ENCODE results near the gene ARL8A. TPM values are rescaled to one million over a fixed set of nuclear protein-coding genes. Genes with fewer than 3 reads are reported as not detected.

Gene ARL8A
- total and polyA plus RNA-seq, 2 donors (not counting 1 experiment from before 2014, with no cell fraction given), result 67.6 to 70.7 TPM

DNA sequence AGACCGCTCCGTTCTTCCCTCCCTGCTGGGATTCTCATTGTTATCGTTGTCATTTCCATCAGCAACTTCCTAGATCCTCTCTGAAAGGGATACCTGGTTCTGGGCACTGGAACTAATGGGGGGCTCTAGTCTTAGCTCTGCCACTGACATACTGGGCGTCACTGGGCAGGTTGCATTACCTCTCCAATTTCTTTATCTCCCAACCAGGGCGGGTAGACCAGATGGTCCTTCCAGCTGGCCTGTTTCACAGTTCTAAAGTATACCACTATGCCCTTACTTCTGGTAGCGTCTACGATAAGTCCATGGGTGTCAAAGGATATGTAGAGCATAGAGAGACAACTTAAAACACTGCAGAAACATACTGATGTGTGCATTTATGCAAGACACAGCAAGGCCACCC, 20.4 kb downstream of the ARL8A start:
- no peak overlapping the region for H3K4me2 ChIP-seq (replicated peaks; ENCODE audit: low read depth, low read length, poor library complexity, severe bottlenecking)
- Mint-ChIP-seq H3K4me1 (no peaks in the 10 kb centered on the region), H3K27me3 (peaks cover 22% of the 10 kb centered on the region), H3K9me3 (ENCODE audit: insufficient read depth) (no peaks in the 10 kb centered on the region), H3K4me3 (no peak overlapping the region), H3K27ac (no peak overlapping the region)
- ATAC-seq (ENCODE audit: low read depth), result no peak
- no peak overlapping the region for H3K4me3 ChIP-seq (ENCODE audit: control extremely low read depth in 1 of 5, extremely low read depth in 1 of 5, insufficient read depth in 1 of 5, low read depth in 2 of 5, low read length in 4 of 5)
- no peak for DNase-seq
- intact Hi-C loops (cut with micrococcal nuclease), result no loop called here
- H3K36me3 ChIP-seq (replicated peaks in 1 of 2; ENCODE audit: control extremely low read depth in 1 of 2, control insufficient read depth in 1 of 2, extremely low read depth in 1 of 2, insufficient read depth in 2 of 2, low read length in 1 of 2), result no peaks in the 10 kb centered on the region
- H3K27me3 ChIP-seq (replicated peaks in 1 of 4; ENCODE audit: control extremely low read depth in 1 of 4, control insufficient read depth in 3 of 4, insufficient read depth in 4 of 4, low read length in 3 of 4), result peaks cover 0 to 5% (median 0%) of the 10 kb centered on the region in 4 experiments
- H3K4me1 ChIP-seq (ENCODE audit: control insufficient read depth in 2 of 2, insufficient read depth in 2 of 2, low read length in 2 of 2), result no peaks in the 10 kb centered on the region
- H2AFZ ChIP-seq (ENCODE audit: insufficient read depth, low read depth, low read length, poor library complexity, severe bottlenecking), result no peak overlapping the region
- H4K20me1 ChIP-seq (ENCODE audit: control insufficient read depth, insufficient read depth, low read length, poor library complexity, severe bottlenecking), result no peaks in the 10 kb centered on the region
- no peaks in the 10 kb centered on the region for H3K9me3 ChIP-seq (ENCODE audit: control extremely low read depth in 1 of 3, control insufficient read depth in 2 of 3, insufficient read depth in 1 of 3, low read length in 2 of 3)
- TF ChIP-seq, protein P1, sequence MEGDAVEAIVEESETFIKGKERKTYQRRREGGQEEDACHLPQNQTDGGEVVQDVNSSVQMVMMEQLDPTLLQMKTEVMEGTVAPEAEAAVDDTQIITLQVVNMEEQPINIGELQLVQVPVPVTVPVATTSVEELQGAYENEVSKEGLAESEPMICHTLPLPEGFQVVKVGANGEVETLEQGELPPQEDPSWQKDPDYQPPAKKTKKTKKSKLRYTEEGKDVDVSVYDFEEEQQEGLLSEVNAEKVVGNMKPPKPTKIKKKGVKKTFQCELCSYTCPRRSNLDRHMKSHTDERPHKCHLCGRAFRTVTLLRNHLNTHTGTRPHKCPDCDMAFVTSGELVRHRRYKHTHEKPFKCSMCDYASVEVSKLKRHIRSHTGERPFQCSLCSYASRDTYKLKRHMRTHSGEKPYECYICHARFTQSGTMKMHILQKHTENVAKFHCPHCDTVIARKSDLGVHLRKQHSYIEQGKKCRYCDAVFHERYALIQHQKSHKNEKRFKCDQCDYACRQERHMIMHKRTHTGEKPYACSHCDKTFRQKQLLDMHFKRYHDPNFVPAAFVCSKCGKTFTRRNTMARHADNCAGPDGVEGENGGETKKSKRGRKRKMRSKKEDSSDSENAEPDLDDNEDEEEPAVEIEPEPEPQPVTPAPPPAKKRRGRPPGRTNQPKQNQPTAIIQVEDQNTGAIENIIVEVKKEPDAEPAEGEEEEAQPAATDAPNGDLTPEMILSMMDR (IDR thresholded peaks at IDR 0.05), result no peak
- TF ChIP-seq EZH2 (IDR thresholded peaks at IDR 0.05; ENCODE audit: borderline replicate concordance, insufficient read depth, low read depth, low read length, poor library complexity, severe bottlenecking), result no peak
- ChIA-PET POLR2A (no interaction called here), CTCF (no interaction called here)
- no peak overlapping the region for H3K9ac ChIP-seq (ENCODE audit: low read length)
- no peak overlapping the region for H3K27ac ChIP-seq (ENCODE audit: low read length in 2 of 2)
- H3K79me2 ChIP-seq (ENCODE audit: control insufficient read depth, insufficient read depth, low read length), result no peaks in the 10 kb centered on the region
- 95% methylated on average over 4 of the region's 7 CpGs for WGBS (ENCODE audit: insufficient coverage)

DNA sequence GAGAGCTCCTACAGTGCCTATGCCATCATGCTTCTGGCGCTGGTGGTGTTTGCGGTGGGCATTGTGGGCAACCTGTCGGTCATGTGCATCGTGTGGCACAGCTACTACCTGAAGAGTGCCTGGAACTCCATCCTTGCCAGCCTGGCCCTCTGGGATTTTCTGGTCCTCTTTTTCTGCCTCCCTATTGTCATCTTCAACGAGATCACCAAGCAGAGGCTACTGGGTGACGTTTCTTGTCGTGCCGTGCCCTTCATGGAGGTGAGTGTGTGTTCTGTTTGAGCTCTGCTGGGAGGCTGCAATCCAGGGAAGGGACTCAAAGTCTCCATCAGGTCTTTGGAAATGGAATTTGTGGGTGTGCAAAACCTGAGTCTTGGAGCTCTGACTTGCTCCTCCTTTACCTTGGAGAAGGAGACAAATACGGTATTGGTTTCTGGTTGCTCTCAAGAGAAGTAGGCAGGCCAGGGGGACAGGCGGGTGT, 21.2 kb downstream of the ARL8A start:
- H2AFZ ChIP-seq (ENCODE audit: insufficient read depth, low read depth, low read length, poor library complexity, severe bottlenecking), result no peak overlapping the region
- no peaks in the 10 kb centered on the region for H3K9me3 ChIP-seq (ENCODE audit: control extremely low read depth in 1 of 3, control insufficient read depth in 2 of 3, insufficient read depth in 1 of 3, low read length in 2 of 3)
- no peaks in the 10 kb centered on the region for H3K36me3 ChIP-seq (replicated peaks in 1 of 2; ENCODE audit: control extremely low read depth in 1 of 2, control insufficient read depth in 1 of 2, extremely low read depth in 1 of 2, insufficient read depth in 2 of 2, low read length in 1 of 2)
- no peak overlapping the region for H3K9ac ChIP-seq (ENCODE audit: low read length)
- no peaks in the 10 kb centered on the region for H3K9me3 Mint-ChIP-seq (ENCODE audit: insufficient read depth)
- H3K4me1 Mint-ChIP-seq, result no peaks in the 10 kb centered on the region
- H3K79me2 ChIP-seq (ENCODE audit: control insufficient read depth, insufficient read depth, low read length), result no peaks in the 10 kb centered on the region
- no peak overlapping the region for H3K27ac Mint-ChIP-seq
- ATAC-seq (ENCODE audit: low read depth), result no peak
- 89% methylated on average over 10 of the region's 10 CpGs for WGBS (ENCODE audit: insufficient coverage)
- H3K4me2 ChIP-seq (replicated peaks; ENCODE audit: low read depth, low read length, poor library complexity, severe bottlenecking), result no peak overlapping the region
- H3K4me1 ChIP-seq (ENCODE audit: control insufficient read depth in 2 of 2, insufficient read depth in 2 of 2, low read length in 2 of 2), result no peaks in the 10 kb centered on the region
- CTCF ChIA-PET, result no interaction called here
- intact Hi-C loops (cut with micrococcal nuclease), result no loop called here
- no peak for TF ChIP-seq EZH2 (IDR thresholded peaks at IDR 0.05; ENCODE audit: borderline replicate concordance, insufficient read depth, low read depth, low read length, poor library complexity, severe bottlenecking)
- TF ChIP-seq, protein P1 (IDR thresholded peaks at IDR 0.05), result no peak
- no peak overlapping the region for H3K27ac ChIP-seq (ENCODE audit: low read length in 2 of 2)
- H3K4me3 Mint-ChIP-seq, result no peak overlapping the region
- H3K4me3 ChIP-seq (ENCODE audit: control extremely low read depth in 1 of 5, extremely low read depth in 1 of 5, insufficient read depth in 1 of 5, low read depth in 2 of 5, low read length in 4 of 5), result no peak overlapping the region
- peaks cover 0 to 5% (median 0%) of the 10 kb centered on the region in 4 experiments for H3K27me3 ChIP-seq (replicated peaks in 1 of 4; ENCODE audit: control extremely low read depth in 1 of 4, control insufficient read depth in 3 of 4, insufficient read depth in 4 of 4, low read length in 3 of 4)
- POLR2A ChIA-PET, result no interaction called here
- H3K27me3 Mint-ChIP-seq, result peaks cover 22% of the 10 kb centered on the region
- DNase-seq, result no peak
- no peaks in the 10 kb centered on the region for H4K20me1 ChIP-seq (ENCODE audit: control insufficient read depth, insufficient read depth, low read length, poor library complexity, severe bottlenecking)

All from B cell (primary cell).